HepG2 (cell line): ENCODE data around the gene FSCN2. TPM values are rescaled to one million over a fixed set of nuclear protein-coding genes. Genes with fewer than 3 reads are reported as not detected.

Experiments used
- FOXK1 ChIP-seq: sonication (generic); formaldehyde crosslinking; IDR thresholded peaks from 2 replicates; pipeline ENCODE4 v1.4.0; 2020; ENCODE audit warnings: low read depth, missing genetic modification reagents, borderline replicate concordance
- GABPB1 ChIP-seq: IDR thresholded peaks from 2 replicates; pipeline ENCODE4 v1.6.1; 2016; ENCODE audit warnings: mild to moderate bottlenecking, missing genetic modification reagents, moderate library complexity, missing compliant biosample characterization
- GLI4 ChIP-seq: sonication (generic); formaldehyde crosslinking; IDR thresholded peaks from 2 replicates; pipeline ENCODE4 v1.5.1; 2020; ENCODE audit warnings: missing genetic modification reagents, mild to moderate bottlenecking, moderate library complexity, borderline replicate concordance
- HDAC2 ChIP-seq: sonication (generic); formaldehyde crosslinking; IDR thresholded peaks from 2 replicates; pipeline ENCODE4 v1.4.0; 2020; ENCODE audit warnings: missing genetic modification reagents
- JARID2 ChIP-seq: sonication (generic); formaldehyde crosslinking; IDR thresholded peaks from 2 replicates; pipeline ENCODE4 v1.8.1; 2023; ENCODE audit warnings: missing genetic modification reagents, inconsistent platforms; ENCODE audit not compliant: insufficient replicate concordance
- MTF2 ChIP-seq: sonication (generic); formaldehyde crosslinking; IDR thresholded peaks from 2 replicates; pipeline ENCODE4 v1.5.0; 2020; ENCODE audit warnings: missing genetic modification reagents, borderline replicate concordance
- MXI1 ChIP-seq: IDR thresholded peaks from 3 replicates; pipeline ENCODE4 v1.6.1; 2012; ENCODE audit warnings: low read depth, low read length, inconsistent platforms, borderline replicate concordance
- NAIF1 ChIP-seq: sonication (generic); formaldehyde crosslinking; IDR thresholded peaks from 2 replicates; pipeline ENCODE4 v1.5.0; 2020; ENCODE audit warnings: mild to moderate bottlenecking, missing genetic modification reagents, borderline replicate concordance
- NR2F2 ChIP-seq: IDR thresholded peaks from 2 replicates; pipeline ENCODE4 v1.6.1; 2012; ENCODE audit warnings: low read depth, inconsistent platforms, borderline replicate concordance
- RFX3 ChIP-seq: IDR thresholded peaks from 2 replicates; pipeline ENCODE4 v1.6.1; 2016; ENCODE audit warnings: missing biosample characterization, missing genetic modification reagents
- TCF7 ChIP-seq: sonication (generic); IDR thresholded peaks from 2 replicates; pipeline ENCODE4 v1.6.1; 2016; ENCODE audit warnings: antibody characterized with exemption, low read depth
- ZBTB43 ChIP-seq: sonication (generic); formaldehyde crosslinking; conservative IDR thresholded peaks from 2 replicates; pipeline ENCODE4 v1.4.0; 2020; ENCODE audit warnings: missing genetic modification reagents
- ZMAT3 ChIP-seq: sonication (generic); formaldehyde crosslinking; conservative IDR thresholded peaks from 2 replicates; pipeline ENCODE4 v1.7.0; 2021; ENCODE audit warnings: missing genetic modification reagents
- ZNF501 ChIP-seq: sonication (generic); formaldehyde crosslinking; IDR thresholded peaks from 2 replicates; pipeline ENCODE4 v1.5.1; 2020; ENCODE audit warnings: mild to moderate bottlenecking, moderate library complexity, missing genetic modification reagents
- ZNF530 ChIP-seq: sonication (generic); formaldehyde crosslinking; IDR thresholded peaks from 2 replicates; pipeline ENCODE4 v1.5.0; 2020; ENCODE audit warnings: low read depth, mild to moderate bottlenecking, missing genetic modification reagents
- ZNF616 ChIP-seq: sonication (generic); formaldehyde crosslinking; IDR thresholded peaks from 2 replicates; pipeline ENCODE4 v1.5.0; 2020; ENCODE audit warnings: low read depth, mild to moderate bottlenecking, missing genetic modification reagents
- ZNF747 ChIP-seq: sonication (generic); formaldehyde crosslinking; IDR thresholded peaks from 2 replicates; pipeline ENCODE4 v1.8.1; 2023; ENCODE audit warnings: missing genetic modification reagents, mild to moderate bottlenecking, borderline replicate concordance
- polyA plus RNA-seq, 8 experiments: library from polyadenylated mRNA; depleted of rRNA in 3 of 8; stranded (reverse) in 7 of 8; unstranded in 1 of 8; fragments of >200 nt; fragmentation: Illumina TruSeq in 4 of 8; extraction: Trizol in 4 of 8; gene quantifications; 2 replicates each; pipeline versions ENCODE4 v1.2.1 to v1.2.3, GENCODE V29; 2011 to 2016; ENCODE audit warnings: low read depth in 4 of 8, missing spikeins in 1 of 8, mixed read lengths in 1 of 8; ENCODE audit not compliant: insufficient read depth in 1 of 8
- total RNA-seq, 5 experiments: library from RNA; depleted of rRNA; stranded (reverse); fragments of >200 nt; fragmentation: Illumina TruSeq; extraction: Trizol; gene quantifications; 2 replicates each; pipeline ENCODE4 v1.2.3, GENCODE V29; 2016; ENCODE audit warnings: low read depth in 1 of 5
- TF ChIP-seq, protein P1 (sequence below): sonication (generic); formaldehyde crosslinking; IDR thresholded peaks from 2 replicates; pipeline ENCODE4 v1.4.0; 2020; ENCODE audit warnings: missing genetic modification reagents
- TF ChIP-seq, protein P2 (sequence below): sonication (generic); formaldehyde crosslinking; IDR thresholded peaks from 2 replicates; pipeline ENCODE4 v1.5.0; 2020; ENCODE audit warnings: missing genetic modification reagents
- TF ChIP-seq, protein P3 (sequence below), 2 experiments: sonication (generic) in 1 of 2; formaldehyde crosslinking in 1 of 2; IDR thresholded peaks; 2 replicates each; pipeline versions ENCODE4 v1.6.1 to v1.9.0; 2014 to 2022; ENCODE audit warnings: antibody characterized with exemption in 1 of 2, borderline replicate concordance in 1 of 2, inconsistent platforms in 1 of 2, low read depth in 1 of 2, missing genetic modification reagents in 1 of 2

The FSCN2 gene
- total and polyA plus RNA-seq, 2 of the 13 experiments (the other 11 are each of a cell fraction or from before 2014, with no cell fraction given): 0.09 TPM; not detected in 1

GRCh38 chr17:81487487-81488275 is 40.5 kb upstream of the FSCN2 start (continued):
- TF ChIP-seq, protein P1, sequence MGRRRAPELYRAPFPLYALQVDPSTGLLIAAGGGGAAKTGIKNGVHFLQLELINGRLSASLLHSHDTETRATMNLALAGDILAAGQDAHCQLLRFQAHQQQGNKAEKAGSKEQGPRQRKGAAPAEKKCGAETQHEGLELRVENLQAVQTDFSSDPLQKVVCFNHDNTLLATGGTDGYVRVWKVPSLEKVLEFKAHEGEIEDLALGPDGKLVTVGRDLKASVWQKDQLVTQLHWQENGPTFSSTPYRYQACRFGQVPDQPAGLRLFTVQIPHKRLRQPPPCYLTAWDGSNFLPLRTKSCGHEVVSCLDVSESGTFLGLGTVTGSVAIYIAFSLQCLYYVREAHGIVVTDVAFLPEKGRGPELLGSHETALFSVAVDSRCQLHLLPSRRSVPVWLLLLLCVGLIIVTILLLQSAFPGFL (CRISPR knock-in tag): no peak
- peak; percentile 86 for TF ChIP-seq ZNF616 (CRISPR knock-in tag)
- peak; percentile 28; the same call in 1 of the 3 replicates for TF ChIP-seq MXI1
- TF ChIP-seq GABPB1: peak; percentile 52; the same call in 1 of the 2 replicates
- TF ChIP-seq NAIF1 (CRISPR knock-in tag): peak; percentile 50; the same call in 1 of the 2 replicates
- TF ChIP-seq, protein P2, sequence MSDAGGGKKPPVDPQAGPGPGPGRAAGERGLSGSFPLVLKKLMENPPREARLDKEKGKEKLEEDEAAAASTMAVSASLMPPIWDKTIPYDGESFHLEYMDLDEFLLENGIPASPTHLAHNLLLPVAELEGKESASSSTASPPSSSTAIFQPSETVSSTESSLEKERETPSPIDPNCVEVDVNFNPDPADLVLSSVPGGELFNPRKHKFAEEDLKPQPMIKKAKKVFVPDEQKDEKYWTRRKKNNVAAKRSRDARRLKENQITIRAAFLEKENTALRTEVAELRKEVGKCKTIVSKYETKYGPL (CRISPR knock-in tag): no peak; the same call in 1 of the 2 replicates
- no peak for TF ChIP-seq ZNF530 (CRISPR knock-in tag)
- TF ChIP-seq NR2F2: no peak
- no peak for TF ChIP-seq RFX3
- 0 out of 2 replicates have a peak, but pooled peaks have one; percentile 9 for TF ChIP-seq ZNF501
- TF ChIP-seq HDAC2 (CRISPR knock-in tag): no peak
- TF ChIP-seq ZBTB43 (CRISPR knock-in tag): peak; percentile 90
- TF ChIP-seq TCF7: no peak
- TF ChIP-seq, protein P3, sequence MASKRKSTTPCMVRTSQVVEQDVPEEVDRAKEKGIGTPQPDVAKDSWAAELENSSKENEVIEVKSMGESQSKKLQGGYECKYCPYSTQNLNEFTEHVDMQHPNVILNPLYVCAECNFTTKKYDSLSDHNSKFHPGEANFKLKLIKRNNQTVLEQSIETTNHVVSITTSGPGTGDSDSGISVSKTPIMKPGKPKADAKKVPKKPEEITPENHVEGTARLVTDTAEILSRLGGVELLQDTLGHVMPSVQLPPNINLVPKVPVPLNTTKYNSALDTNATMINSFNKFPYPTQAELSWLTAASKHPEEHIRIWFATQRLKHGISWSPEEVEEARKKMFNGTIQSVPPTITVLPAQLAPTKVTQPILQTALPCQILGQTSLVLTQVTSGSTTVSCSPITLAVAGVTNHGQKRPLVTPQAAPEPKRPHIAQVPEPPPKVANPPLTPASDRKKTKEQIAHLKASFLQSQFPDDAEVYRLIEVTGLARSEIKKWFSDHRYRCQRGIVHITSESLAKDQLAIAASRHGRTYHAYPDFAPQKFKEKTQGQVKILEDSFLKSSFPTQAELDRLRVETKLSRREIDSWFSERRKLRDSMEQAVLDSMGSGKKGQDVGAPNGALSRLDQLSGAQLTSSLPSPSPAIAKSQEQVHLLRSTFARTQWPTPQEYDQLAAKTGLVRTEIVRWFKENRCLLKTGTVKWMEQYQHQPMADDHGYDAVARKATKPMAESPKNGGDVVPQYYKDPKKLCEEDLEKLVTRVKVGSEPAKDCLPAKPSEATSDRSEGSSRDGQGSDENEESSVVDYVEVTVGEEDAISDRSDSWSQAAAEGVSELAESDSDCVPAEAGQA (IDR thresholded peaks at IDR 0.05; ENCODE audit: low read depth): no peak
- TF ChIP-seq, protein P3 (CRISPR knock-in tag; IDR thresholded peaks at IDR 0.05; ENCODE audit: borderline replicate concordance): peak; percentile 89
- TF ChIP-seq FOXK1 (CRISPR knock-in tag): no peak
- peak; percentile 43; the same call in 1 of the 2 replicates for TF ChIP-seq MTF2 (CRISPR knock-in tag)
- 0 out of 2 replicates have a peak, but pooled peaks have one; percentile 42 for TF ChIP-seq ZMAT3 (CRISPR knock-in tag)
- TF ChIP-seq JARID2 (CRISPR knock-in tag): no peak
- TF ChIP-seq ZNF747 (CRISPR knock-in tag): 0 out of 2 replicates have a peak, but pooled peaks have one; percentile 55
- no peak for TF ChIP-seq GLI4 (CRISPR knock-in tag)
